Measurements from ENCODE around the gene EPRS1. TPM values are rescaled to one million over a fixed set of nuclear protein-coding genes. Genes with fewer than 3 reads are reported as not detected.

EPRS1 gene
- total and polyA plus RNA-seq, 2 of the 13 experiments (the other 11 are each of a cell fraction or from before 2014, with no cell fraction given): 86.1 to 124 TPM

GRCh38 chr1:220031287-220031686, 15.0 kb downstream of the EPRS1 start:
- ATAC-seq (no peak), DNase-seq (ENCODE audit: low spot score) (no peak), FAIRE-seq (no peak)
- no peaks in the 10 kb centered on the region for H3K4me1 ChIP-seq (ENCODE audit: insufficient read depth, low read length)
- no peak overlapping the region for H3K4me3 ChIP-seq (replicated peaks in 1 of 3; ENCODE audit: insufficient read depth in 1 of 3, low read depth in 2 of 3, low read length in 3 of 3)
- peaks cover 7 to 60% of the 10 kb centered on the region in 2 experiments; a peak in 4 of 5 replicates for H3K36me3 ChIP-seq (replicated peaks in 1 of 2; ENCODE audit: control insufficient read depth in 1 of 2, insufficient read depth in 2 of 2, low read length in 2 of 2)
- no peak for TF ChIP-seq ZNF3 (CRISPR knock-in tag; IDR thresholded peaks at IDR 0.05)
- TF ChIP-seq ZNF350 (CRISPR knock-in tag; IDR thresholded peaks at IDR 0.05; ENCODE audit: borderline replicate concordance, low read depth): no peak
- TF ChIP-seq IRF1 (CRISPR knock-in tag; IDR thresholded peaks at IDR 0.05; ENCODE audit: low read depth): no peak
- TF ChIP-seq KAT2B (IDR thresholded peaks at IDR 0.05; ENCODE audit: borderline replicate concordance, low read depth, low read length): no peak
- no peak for TF ChIP-seq ZNF263 (CRISPR knock-in tag; IDR thresholded peaks at IDR 0.05)
- TF ChIP-seq TBL1XR1 (IDR thresholded peaks at IDR 0.05; ENCODE audit: borderline replicate concordance, low read length, partially characterized antibody): no peak
- TF ChIP-seq ATF7-NPFF (CRISPR knock-in tag; IDR thresholded peaks at IDR 0.05; ENCODE audit: low read depth): no peak
- no peak for TF ChIP-seq MXI1 (IDR thresholded peaks at IDR 0.05; ENCODE audit: borderline replicate concordance, low read depth, low read length)
- TF ChIP-seq RCOR2 (CRISPR knock-in tag; IDR thresholded peaks at IDR 0.05): no peak
- H3K9me3 ChIP-seq (ENCODE audit: low read length): no peaks in the 10 kb centered on the region
- in situ Hi-C loops (cut with HindIII; ENCODE audit: extremely low pct_ligation_motif_present, low pct_unique_long_range_greater_than_20kb) (no loop called here), intact Hi-C loops (cut with micrococcal nuclease; ENCODE audit: unreplicated experiment) (no loop called here)
- peaks cover 6% of the 10 kb centered on the region for H3K79me2 ChIP-seq (ENCODE audit: insufficient read depth, low read length)
- 90% methylated on average over 2 of the region's 2 CpGs for WGBS (ENCODE audit: low lambda C conversion rate)
- H3K27ac ChIP-seq (ENCODE audit: extremely low read length, insufficient read depth, low read length): no peak overlapping the region
- no peak overlapping the region for H3K4me2 ChIP-seq (ENCODE audit: low read depth, low read length)
- no peaks in the 10 kb centered on the region for H3K27me3 ChIP-seq (ENCODE audit: control insufficient read depth in 1 of 2, insufficient read depth in 2 of 2, low read length in 2 of 2)
- BruUV-seq (replicated peaks): no TSS peak
- H3K9ac ChIP-seq (ENCODE audit: insufficient read depth, low read depth, low read length): no peak overlapping the region
- ChIA-PET POLR2A (no interaction called here), CTCF (ENCODE audit: low intra/inter-chr PET ratio, low total read pairs) (no interaction called here)
- H4K20me1 ChIP-seq (ENCODE audit: insufficient read depth, low read length): 0 out of 2 replicates have a peak, but pooled peaks cover 2% of the 10 kb centered on the region
- no peak overlapping the region for H2AFZ ChIP-seq (ENCODE audit: low read length)
